GM18526 (cell line): ENCODE data around the gene FOXI2.

Source experiments
- POLR2A ChIP-seq: IDR thresholded peaks from 3 replicates; pipeline ENCODE4 v1.6.1; 2011; ENCODE audit not compliant: insufficient read length; ENCODE audit errors: extremely low read depth

FOXI2 gene

GRCh38 chr10:127736915-127737562 is at the start of gene FOXI2:
TSS of gene FOXI2 (plus strand) at chr10:127737185. CDS start at chr10:127737274, 89 bp downstream.
- TF ChIP-seq POLR2A: no peak

GRCh38 chr10:127687548-127687947 is 49.4 kb upstream of the FOXI2 start:
- TF ChIP-seq POLR2A: no peak

DNA sequence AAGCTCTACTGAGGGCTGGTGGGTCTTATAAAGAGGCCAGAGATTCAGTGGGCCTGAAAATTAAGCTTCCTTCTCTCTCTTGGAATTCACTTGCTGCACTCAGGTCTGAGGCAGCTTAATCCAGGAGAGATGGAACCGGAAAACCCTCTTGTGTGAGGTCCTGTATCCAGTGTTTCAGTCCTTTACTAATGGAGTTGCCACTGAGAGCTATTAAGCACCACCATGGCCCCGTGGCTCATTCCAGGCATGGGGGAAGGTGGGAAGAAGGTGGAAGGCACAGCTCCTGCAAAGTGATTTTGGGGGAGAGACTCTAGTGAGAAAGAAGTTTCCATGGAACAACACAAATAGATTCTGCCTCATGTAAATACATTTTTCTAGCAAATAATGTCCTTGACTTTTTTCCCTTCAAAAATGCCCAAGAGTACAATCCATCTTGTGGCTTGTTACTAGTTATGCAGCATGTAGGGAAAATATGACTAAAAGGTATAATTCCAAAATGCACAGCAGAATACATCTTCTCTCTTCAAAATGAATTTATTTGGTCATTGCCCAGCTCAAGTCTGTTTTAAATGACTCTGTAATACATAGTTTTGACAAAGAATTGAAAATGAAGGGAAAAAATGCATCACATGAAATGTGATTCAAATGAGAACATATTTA is 46.7 kb upstream of the FOXI2 start:
- TF ChIP-seq POLR2A: no peak

- no peak for TF ChIP-seq POLR2A
These were observed 42.3 kb upstream of the FOXI2 start for GRCh38 chr10:127694580-127695193.

GRCh38 chr10:127695431-127695830 is 41.6 kb upstream of the FOXI2 start:
- TF ChIP-seq POLR2A: no peak

DNA sequence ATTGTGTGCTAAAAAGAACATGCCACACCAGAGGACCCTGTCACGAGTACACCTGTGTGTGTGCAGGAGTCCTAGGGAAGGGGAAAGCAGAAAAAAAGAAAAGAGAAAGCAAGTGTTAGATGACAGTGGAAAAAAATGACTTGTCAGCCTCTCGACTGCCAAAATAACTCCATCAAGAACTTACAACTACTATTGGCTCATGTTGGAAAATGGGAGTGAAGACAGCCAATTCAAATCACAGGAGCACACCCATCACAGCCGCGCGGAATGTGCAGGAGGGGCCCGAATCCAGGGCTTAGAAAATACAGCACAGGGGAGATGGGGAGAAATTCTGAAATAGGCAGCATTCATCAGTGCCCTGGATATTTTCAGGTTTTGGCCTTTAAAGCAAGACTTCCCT is 38.1 kb upstream of the FOXI2 start:
- no peak for TF ChIP-seq POLR2A

GRCh38 chr10:127699311-127699710 is 37.7 kb upstream of the FOXI2 start:
- TF ChIP-seq POLR2A: no peak

- no peak for TF ChIP-seq POLR2A
These were observed 34.7 kb upstream of the FOXI2 start for GRCh38 chr10:127702271-127702670.

GRCh38 chr10:127715249-127715648 is 21.7 kb upstream of the FOXI2 start:
- no peak for TF ChIP-seq POLR2A

DNA sequence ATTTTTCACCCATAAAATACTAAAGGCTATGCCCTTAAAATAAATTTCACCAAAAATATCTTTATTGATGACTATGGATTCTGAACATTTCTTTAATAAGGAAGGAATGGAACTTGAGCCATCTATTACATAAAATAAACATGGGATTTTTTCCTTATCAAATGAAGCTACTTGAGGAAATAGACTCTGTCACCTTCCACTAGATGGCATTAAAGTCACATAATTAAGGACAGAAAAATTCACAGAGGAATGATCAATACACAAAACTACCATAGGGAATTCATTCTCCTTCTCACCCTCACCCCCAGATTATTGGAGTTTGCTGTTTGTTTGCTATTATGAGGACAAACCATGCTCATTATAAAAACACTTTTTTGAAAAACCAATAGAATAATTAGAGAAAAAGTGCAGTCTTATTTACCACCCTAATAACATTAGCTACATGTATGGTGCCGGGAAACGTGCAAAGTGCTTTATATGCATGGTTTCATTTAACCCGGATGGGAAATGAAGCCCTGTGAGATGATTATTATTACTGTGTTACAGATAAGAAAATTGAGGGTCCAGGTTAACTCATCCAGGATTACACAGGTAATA is 21.1 kb upstream of the FOXI2 start:
- TF ChIP-seq POLR2A: no peak

DNA sequence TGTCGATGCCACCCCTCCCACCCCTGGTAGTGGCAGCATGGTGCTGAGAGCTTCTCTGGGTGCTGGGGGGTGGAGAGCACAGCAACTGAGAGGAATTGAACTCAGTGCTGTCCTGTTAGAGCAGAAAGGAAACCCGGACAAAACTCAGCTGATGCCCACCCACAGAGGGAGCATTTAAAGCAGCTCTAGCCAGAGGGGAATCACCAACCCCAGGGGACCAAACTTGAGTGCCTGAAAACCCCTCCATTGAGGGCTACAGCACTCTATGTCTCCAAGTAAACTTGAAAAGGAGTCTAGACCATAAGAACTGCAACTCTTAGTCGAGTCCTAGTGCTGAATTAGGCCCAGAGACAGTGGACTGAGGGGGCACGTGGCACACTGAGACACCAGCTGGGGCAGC is 16.8 kb upstream of the FOXI2 start:
- TF ChIP-seq POLR2A: no peak

DNA sequence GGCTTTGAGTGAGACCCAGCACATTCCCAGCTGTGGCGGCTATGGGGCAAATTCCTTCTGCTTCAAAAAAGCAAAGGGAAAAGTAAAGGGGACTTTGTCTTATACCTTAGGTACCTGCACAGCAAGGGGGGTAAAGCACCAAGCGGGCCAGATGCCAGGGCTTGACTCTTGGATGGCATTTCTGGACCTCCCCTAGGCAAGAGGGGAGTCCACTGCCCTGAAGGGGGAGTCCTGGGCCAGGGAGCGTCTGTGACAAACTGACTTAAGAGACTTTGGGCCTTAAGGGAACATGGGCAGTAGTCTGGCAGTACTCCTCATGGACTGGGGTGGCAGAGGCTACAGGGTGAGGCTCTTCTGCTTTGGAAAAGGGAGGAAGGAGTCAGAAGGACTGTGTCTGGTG is 16.1 kb upstream of the FOXI2 start:
- TF ChIP-seq POLR2A: no peak

DNA sequence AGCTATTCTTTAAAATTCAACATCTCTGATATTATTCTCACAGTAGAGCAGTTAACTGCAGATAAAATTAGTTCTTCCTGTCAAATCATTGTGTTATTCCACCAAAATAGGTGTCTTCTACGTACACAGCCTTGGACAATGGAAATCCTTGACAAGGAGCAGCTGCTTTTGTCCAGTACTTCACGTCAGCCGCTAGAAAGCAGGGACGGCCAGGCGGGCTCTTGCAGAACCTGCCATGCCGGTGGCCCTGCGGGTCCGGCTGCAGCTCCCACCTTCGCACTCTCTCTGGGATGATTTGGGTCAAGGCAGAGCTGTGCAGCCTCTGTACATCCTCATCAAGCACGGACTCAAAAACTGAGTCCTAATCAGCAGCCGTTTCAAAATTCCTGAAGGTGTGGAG is 2.2 kb upstream of the FOXI2 start:
- no peak for TF ChIP-seq POLR2A

DNA sequence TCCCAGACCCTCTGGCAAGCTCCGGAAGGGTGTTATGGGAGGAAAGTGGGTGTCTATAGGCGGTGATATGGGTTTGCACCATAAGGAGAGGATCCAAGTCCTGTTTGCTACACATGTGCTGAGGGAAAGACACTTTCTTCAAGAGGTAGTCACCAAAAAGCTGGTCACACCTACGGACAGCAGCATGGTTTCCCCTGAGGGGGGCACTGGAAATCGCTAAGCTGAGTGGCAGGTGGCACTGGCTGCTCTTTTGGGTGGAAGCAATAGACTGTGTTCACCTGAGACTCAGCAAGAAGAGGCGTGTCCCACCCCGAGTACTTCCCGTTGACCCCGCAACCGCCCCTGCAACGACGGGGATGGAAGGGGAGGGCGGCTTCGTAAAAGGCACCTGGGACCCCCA is 1.8 kb upstream of the FOXI2 start:
- no peak for TF ChIP-seq POLR2A

DNA sequence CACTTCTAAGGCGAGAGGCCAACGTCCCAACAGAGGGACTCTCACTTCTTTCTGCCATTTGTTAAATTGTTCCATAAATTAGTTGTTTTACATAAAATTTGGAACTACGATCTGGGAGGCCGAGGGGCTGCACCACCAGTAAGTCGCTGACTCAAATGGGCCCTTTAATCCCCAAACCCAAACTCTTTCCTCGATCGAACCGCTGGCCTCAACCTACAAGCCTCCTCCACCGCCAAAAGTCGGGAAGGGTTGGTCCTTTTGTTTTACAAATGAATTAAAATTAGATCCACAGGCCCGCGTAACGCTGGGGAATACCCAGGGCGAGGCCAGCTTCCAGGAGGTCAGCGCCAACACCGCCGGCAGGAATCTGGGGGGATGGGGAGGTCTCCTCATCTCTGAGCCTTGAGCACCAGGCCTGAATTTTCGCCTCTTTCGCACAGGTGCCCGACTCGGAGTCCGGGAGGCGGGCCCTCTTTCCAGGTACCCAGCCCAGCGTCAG is 1.2 kb upstream of the FOXI2 start:
- no peak for TF ChIP-seq POLR2A
